Inflammatory macrophage treated with lipopolysaccharide for 1 hour (primary cell): ENCODE results near the gene IFT27.

Experiments used
- DNase-seq, 2 donors: peaks; one replicate each; pipeline ENCODE4 v3.0.0-alpha.2; 2020 to 2022

Gene IFT27

GRCh38 chr22:36714110-36714509, 61.8 kb downstream of the IFT27 start:
- DNase-seq: no peak

GRCh38 chr22:36713436-36713835, 62.5 kb downstream of the IFT27 start:
- DNase-seq: no peak
